GM19099 (cell line): Measurements from ENCODE around the gene PTCH1.

ENCODE experiments used
- POLR2A ChIP-seq: IDR thresholded peaks from 3 replicates; pipeline ENCODE4 v1.6.1; 2011; ENCODE audit warnings: low read depth; ENCODE audit not compliant: insufficient read length; ENCODE audit errors: extremely low read depth

Gene PTCH1

DNA sequence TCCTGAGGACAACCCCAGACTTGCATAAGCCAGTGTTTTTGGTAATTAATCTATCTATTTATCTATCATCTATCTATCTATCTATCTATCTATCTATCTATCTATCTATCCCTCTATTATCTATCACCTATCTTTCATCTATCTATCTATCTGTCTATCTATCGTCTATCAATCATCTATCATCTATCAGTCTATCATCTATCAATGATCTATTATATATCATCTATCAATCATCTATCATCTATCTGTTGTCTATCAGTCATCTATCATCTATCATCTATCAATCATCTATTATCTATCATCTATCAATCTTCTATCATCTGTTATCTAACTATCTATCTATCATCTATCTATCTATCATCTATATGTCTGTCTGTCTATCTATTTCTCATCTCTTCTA lies 85.5 kb downstream of the PTCH1 start:
- no peak for TF ChIP-seq POLR2A

GRCh38 chr9:95429948-95430620 lies 86.7 kb downstream of the PTCH1 start:
- no peak for TF ChIP-seq POLR2A

GRCh38 chr9:95429096-95429495 lies 87.7 kb downstream of the PTCH1 start:
- no peak for TF ChIP-seq POLR2A

- no peak for TF ChIP-seq POLR2A
Observed at GRCh38 chr9:95425910-95426551, 90.7 kb downstream of the PTCH1 start.

- no peak for TF ChIP-seq POLR2A
Observed at GRCh38 chr9:95422650-95423049, 94.1 kb downstream of the PTCH1 start.

GRCh38 chr9:95420518-95420917 lies 96.3 kb downstream of the PTCH1 start:
- no peak for TF ChIP-seq POLR2A

DNA sequence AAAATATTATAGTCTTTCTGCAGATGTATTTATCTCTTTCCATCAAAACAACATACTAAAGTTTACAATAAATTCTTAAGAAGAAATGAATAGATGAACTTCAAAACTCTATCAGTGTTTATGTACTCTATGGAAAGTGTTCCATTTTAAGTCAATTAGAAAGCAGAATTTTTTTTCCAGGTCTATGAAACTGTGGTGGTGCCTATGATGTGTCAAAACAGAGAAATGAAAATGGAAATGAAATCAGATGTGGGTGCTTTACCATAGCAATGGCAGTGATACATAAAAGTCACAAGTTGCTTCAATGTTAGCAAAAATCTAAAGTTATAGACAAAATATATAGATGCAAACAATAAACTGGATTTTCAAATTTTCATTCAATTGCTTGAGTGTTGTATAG lies 97.3 kb downstream of the PTCH1 start:
- no peak for TF ChIP-seq POLR2A

- TF ChIP-seq POLR2A = no peak
Observed at GRCh38 chr9:95415158-95415557, 101.6 kb downstream of the PTCH1 start.

- TF ChIP-seq POLR2A = no peak
Observed at GRCh38 chr9:95413793-95414192, 103.0 kb downstream of the PTCH1 start.

GRCh38 chr9:95411054-95411892 lies 105.5 kb downstream of the PTCH1 start:
- TF ChIP-seq POLR2A = no peak

GRCh38 chr9:95409650-95410426 lies 106.9 kb downstream of the PTCH1 start:
- no peak for TF ChIP-seq POLR2A

GRCh38 chr9:95407524-95407923 lies 109.2 kb downstream of the PTCH1 start:
- no peak for TF ChIP-seq POLR2A

DNA sequence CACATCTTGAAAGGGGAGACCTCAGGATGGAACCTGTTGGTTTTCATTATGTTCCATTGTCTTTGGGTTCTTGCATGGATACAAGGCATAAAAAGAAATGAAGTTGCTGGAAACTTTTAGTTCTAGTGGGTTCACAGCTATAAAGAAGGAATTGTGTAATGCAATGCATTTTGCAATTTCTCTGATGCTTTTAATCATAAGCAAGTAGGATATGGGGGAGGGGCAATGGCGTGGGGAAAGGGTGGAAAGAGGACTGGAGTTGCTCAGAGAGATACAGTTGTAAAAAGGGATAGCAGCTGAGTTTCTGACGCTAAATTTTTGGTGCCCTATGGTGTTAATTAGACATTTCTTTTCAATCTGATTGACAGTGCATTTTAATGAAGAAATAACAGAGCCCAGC lies 110.7 kb downstream of the PTCH1 start:
- TF ChIP-seq POLR2A = no peak

DNA sequence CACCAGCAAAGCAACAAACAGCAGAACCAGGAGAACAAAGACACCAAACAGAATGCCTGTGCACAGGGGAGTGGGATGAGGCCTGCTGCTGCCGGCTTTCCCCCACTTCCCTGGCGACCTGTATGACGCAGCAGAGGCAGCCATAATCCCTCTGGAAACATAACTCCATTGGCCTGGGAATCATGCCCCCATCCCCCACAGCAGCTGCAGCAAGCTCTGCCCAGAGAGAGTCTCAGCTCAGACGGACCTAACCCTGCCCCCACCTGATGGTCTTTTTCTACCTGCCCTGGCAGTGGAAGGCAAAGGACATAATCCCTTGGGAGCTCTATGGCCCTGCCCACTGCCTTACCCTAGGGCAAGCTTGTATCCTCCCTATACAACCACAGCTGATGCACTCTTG lies 117.5 kb downstream of the PTCH1 start:
- no peak for TF ChIP-seq POLR2A
